KMS-11 (cell line): ENCODE data around the gene COPS7A.

Experiments
- H2AFZ ChIP-seq: fragments of 200-600 bp; sonication (generic); 2 replicates; pipeline ENCODE4 v1.6.1; 2016; ENCODE audit warnings: antibody characterized with exemption, mixed run types, low read depth
- H3K27ac ChIP-seq: fragments of 200-600 bp; sonication (generic); 2 replicates; pipeline ENCODE4 v1.6.1; 2016; ENCODE audit warnings: mild to moderate bottlenecking, mixed run types
- H3K27me3 ChIP-seq: fragments of 200-600 bp; sonication (generic); 2 replicates; pipeline ENCODE4 v1.6.1; 2017; ENCODE audit warnings: mild to moderate bottlenecking, low read depth, mixed run types, moderate library complexity; ENCODE audit not compliant: insufficient read depth
- H3K36me3 ChIP-seq: fragments of 200-600 bp; sonication (generic); 2 replicates; pipeline ENCODE4 v1.6.1; 2017; ENCODE audit warnings: mild to moderate bottlenecking, mixed run types; ENCODE audit not compliant: insufficient read depth
- H3K4me1 ChIP-seq: fragments of 200-600 bp; sonication (generic); 2 replicates; pipeline ENCODE4 v1.6.1; 2016; ENCODE audit warnings: mild to moderate bottlenecking, low read depth, mixed run types; ENCODE audit not compliant: poor library complexity, severe bottlenecking
- H3K4me2 ChIP-seq: fragments of 200-600 bp; sonication (generic); 2 replicates; pipeline ENCODE4 v1.7.0; 2016; ENCODE audit warnings: mild to moderate bottlenecking, mixed run types
- H3K4me3 ChIP-seq: fragments of 200-600 bp; sonication (generic); IDR thresholded peaks from 2 replicates; pipeline ENCODE4 v1.6.1; 2017; ENCODE audit warnings: low read depth, low read length, mixed read lengths; ENCODE audit not compliant: insufficient read depth
- H3K79me2 ChIP-seq: fragments of 200-600 bp; sonication (generic); 2 replicates; pipeline ENCODE4 v1.6.1; 2016; ENCODE audit warnings: low read depth, mixed run types; ENCODE audit not compliant: insufficient read depth
- H3K9ac ChIP-seq: fragments of 200-600 bp; sonication (generic); 2 replicates; pipeline ENCODE4 v1.6.1; 2016; ENCODE audit warnings: mild to moderate bottlenecking, mixed run types
- H4K20me1 ChIP-seq: fragments of 200-600 bp; sonication (generic); 2 replicates; pipeline ENCODE4 v1.6.1; 2016; ENCODE audit warnings: mild to moderate bottlenecking, mixed run types; ENCODE audit not compliant: insufficient read depth
- TF ChIP-seq, protein P1 (sequence below): fragments of 200-600 bp; sonication (generic); conservative IDR thresholded peaks from 2 replicates; pipeline ENCODE4 v1.6.1; 2017; ENCODE audit warnings: low read depth, mild to moderate bottlenecking, antibody characterized with exemption, low read length, moderate library complexity, mixed read lengths

The COPS7A gene

DNA sequence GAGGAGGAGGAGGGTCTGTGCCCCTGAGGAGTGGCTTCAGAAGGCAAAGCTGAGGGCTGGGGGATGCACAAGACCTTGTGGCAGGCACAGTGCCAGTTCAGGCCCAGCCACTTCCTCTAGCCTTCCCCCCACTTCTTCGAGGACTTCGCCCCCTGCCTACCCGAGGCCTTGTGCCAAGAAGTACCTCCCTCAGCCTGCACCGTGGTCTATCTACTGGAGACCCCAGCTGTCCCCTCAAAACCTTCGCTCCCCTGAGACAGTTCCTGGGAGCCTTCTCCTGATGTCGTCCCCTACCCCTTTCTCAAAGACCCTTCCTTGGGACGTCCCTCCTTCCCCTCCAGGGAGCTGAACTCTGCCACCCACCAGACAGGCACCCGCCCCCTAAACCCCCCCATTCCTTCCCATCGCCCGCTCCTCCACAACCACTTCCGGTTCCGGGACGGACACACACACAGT lies 35.3 kb upstream of the COPS7A start:
- H3K9ac ChIP-seq, result peak overlapping the region; percentile 87
- H3K4me2 ChIP-seq, result peak overlapping the region; percentile 80
- peak overlapping the region; percentile 79 for H3K27ac ChIP-seq
- no peak overlapping the region for H3K4me3 ChIP-seq
- H3K4me1 ChIP-seq, result peaks cover 28% of the 10 kb centered on the region
- H4K20me1 ChIP-seq, result no peaks in the 10 kb centered on the region
- peaks cover 5% of the 10 kb centered on the region; the same call in 1 of the 2 replicates for H3K27me3 ChIP-seq
- H3K79me2 ChIP-seq, result peaks cover 50% of the 10 kb centered on the region
- TF ChIP-seq, protein P1, sequence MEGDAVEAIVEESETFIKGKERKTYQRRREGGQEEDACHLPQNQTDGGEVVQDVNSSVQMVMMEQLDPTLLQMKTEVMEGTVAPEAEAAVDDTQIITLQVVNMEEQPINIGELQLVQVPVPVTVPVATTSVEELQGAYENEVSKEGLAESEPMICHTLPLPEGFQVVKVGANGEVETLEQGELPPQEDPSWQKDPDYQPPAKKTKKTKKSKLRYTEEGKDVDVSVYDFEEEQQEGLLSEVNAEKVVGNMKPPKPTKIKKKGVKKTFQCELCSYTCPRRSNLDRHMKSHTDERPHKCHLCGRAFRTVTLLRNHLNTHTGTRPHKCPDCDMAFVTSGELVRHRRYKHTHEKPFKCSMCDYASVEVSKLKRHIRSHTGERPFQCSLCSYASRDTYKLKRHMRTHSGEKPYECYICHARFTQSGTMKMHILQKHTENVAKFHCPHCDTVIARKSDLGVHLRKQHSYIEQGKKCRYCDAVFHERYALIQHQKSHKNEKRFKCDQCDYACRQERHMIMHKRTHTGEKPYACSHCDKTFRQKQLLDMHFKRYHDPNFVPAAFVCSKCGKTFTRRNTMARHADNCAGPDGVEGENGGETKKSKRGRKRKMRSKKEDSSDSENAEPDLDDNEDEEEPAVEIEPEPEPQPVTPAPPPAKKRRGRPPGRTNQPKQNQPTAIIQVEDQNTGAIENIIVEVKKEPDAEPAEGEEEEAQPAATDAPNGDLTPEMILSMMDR, result no peak
- H2AFZ ChIP-seq, result peak overlapping the region; percentile 23; the same call in 1 of the 2 replicates
- no peaks in the 10 kb centered on the region for H3K36me3 ChIP-seq

DNA sequence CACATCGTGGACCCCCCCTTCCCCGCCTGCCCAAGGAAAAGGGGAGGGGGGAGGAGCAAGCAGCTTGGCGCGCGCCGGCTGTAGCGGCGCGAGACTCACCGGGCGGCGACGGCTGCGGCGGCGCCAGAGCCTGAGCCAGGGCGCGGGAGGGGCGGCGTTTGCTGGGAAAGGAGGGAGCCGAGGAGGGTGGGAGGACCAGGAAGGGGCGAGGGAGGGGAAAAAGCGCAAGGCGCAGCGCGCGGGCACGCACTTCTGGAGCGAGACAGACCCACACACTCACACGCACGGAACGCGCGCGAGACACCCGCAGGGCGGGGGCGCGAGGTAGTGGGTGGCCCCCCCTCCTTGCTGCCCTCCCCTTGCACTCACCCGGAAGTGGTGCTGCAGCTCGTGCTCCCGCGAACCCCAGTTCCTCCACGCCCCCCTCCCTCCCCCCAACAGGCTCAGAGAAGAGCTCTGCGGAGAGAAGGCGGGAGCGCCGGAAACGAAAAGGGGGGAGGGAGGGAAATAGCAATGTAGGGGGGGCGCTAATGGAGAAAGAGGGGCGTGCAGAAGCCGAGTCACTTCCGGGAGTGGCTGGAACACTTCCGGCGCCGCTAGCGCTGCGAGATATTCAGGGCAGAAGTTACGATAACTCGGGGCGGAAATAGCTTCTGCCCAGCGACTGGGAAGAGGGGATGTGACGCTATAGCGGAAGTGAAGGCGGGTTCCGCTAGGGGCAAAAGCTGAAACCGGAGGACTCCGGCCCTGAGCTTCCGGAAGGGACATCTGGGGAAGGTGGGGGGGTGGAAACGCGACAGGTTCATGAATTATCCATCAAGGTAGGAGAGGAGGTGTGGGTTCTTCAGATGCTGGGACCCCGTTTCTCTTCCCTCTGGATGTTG lies 34.6 kb upstream of the COPS7A start, which contains the start of gene ZNF384:
Gene ZNF384 (minus strand): TSS at position 377 of the 884 bp plus-strand sequence. CDS start 9,855 bp downstream, outside the sequence.
- H3K27me3 ChIP-seq, result peaks cover 10% of the 10 kb centered on the region; the same call in 1 of the 2 replicates
- H3K36me3 ChIP-seq, result no peaks in the 10 kb centered on the region
- no peak within 1 kb of the TSS for H3K4me3 ChIP-seq
- peaks cover 28% of the 10 kb centered on the region for H3K4me1 ChIP-seq
- peak within 1 kb of the TSS; percentile 87 for H3K9ac ChIP-seq
- H3K79me2 ChIP-seq, result peaks cover 43% of the 10 kb centered on the region
- no peaks in the 10 kb centered on the region for H4K20me1 ChIP-seq
- peak within 1 kb of the TSS; percentile 53 for H2AFZ ChIP-seq
- TF ChIP-seq, protein P1, result no peak
- H3K27ac ChIP-seq, result peak within 1 kb of the TSS; percentile 79
- peak within 1 kb of the TSS; percentile 100 for H3K4me2 ChIP-seq

DNA sequence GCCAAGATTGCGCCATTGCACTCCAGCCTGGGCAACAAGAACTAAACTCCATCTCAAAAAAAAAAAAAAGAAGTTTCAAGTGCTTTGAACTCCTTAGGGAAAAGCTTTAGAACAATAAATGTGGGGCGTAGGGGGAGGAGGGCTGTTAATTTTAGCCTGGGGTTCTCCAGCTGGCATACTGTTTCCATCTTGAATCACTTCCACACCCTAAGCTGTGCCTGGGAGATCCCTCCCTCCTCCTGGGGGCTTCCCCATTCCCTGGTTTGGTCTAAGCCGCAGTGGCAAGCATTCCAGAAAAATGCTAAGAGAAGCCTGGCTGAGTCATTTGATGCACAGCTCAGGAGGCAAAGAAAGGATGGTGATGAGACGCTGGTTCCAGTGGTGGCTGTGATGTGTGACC lies 32.4 kb upstream of the COPS7A start:
- H4K20me1 ChIP-seq, result no peaks in the 10 kb centered on the region
- H3K36me3 ChIP-seq, result no peaks in the 10 kb centered on the region
- no peak overlapping the region for H3K9ac ChIP-seq
- TF ChIP-seq, protein P1, result no peak
- H3K4me1 ChIP-seq, result peaks cover 20% of the 10 kb centered on the region
- no peak overlapping the region for H3K4me2 ChIP-seq
- no peak overlapping the region for H3K27ac ChIP-seq
- peaks cover 21% of the 10 kb centered on the region for H3K79me2 ChIP-seq
- no peak overlapping the region for H3K4me3 ChIP-seq
- no peak overlapping the region for H2AFZ ChIP-seq
- peaks cover 30% of the 10 kb centered on the region; the same call in 1 of the 2 replicates for H3K27me3 ChIP-seq

DNA sequence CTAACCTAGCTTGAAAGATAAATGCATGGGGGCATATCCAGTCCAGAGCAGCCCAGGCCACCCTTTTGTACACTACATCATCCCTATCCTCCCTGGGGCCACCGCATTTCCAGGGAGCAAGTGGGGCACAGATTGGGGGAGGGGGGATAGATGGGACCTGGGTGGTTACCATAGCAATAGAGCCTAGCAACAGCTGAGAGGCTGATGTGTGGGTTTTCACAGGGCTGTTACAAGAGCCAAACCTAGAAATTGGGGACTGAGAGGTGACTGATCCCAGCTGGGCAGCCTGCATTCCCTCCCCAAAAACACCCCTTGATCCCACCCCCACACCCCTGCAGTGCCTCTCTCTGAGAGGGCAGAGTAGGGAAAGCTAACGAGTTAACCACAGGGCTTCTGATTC lies 31.0 kb upstream of the COPS7A start:
- TF ChIP-seq, protein P1, result no peak
- Histone ChIP-seq H3K4me2 (no peak overlapping the region), H3K4me3 (no peak overlapping the region), H2AFZ (no peak overlapping the region), H3K4me1 (peaks cover 8% of the 10 kb centered on the region), H3K27me3 (peaks cover 36% of the 10 kb centered on the region; the same call in 1 of the 2 replicates), H4K20me1 (no peaks in the 10 kb centered on the region), H3K9ac (no peak overlapping the region), H3K27ac (no peak overlapping the region), H3K79me2 (peaks cover 7% of the 10 kb centered on the region), H3K36me3 (no peaks in the 10 kb centered on the region)
